GM12878 (cell line): ENCODE results near the gene WWTR1.

Source experiments
- BRCA1 ChIP-seq: IDR thresholded peaks from 2 replicates; pipeline ENCODE4 v1.6.1; 2011; ENCODE audit warnings: low read depth, low read length, improper control_type of control experiment
- CBFB ChIP-seq: IDR thresholded peaks from 2 replicates; pipeline ENCODE4 v1.6.1; 2016; ENCODE audit warnings: antibody characterized with exemption, low read depth
- GATAD2B ChIP-seq: fragments of 450-650 bp; conservative IDR thresholded peaks from 2 replicates; pipeline ENCODE4 v1.6.1; 2017; ENCODE audit warnings: low read depth, mild to moderate bottlenecking, moderate library complexity
- POLR2A ChIP-seq: IDR thresholded peaks from 2 replicates; pipeline ENCODE4 v1.6.1; 2011; ENCODE audit warnings: low read depth, mild to moderate bottlenecking, low read length
- POLR2AphosphoS5 ChIP-seq: IDR thresholded peaks from 2 replicates; pipeline ENCODE4 v1.6.1; 2011; ENCODE audit warnings: mild to moderate bottlenecking, low read length, inconsistent platforms
- RAD51 ChIP-seq: fragments of 450-650 bp; IDR thresholded peaks from 2 replicates; pipeline ENCODE4 v1.6.1; 2016; ENCODE audit warnings: moderate library complexity, mild to moderate bottlenecking, inconsistent platforms
- RBBP5 ChIP-seq: fragments of 200-600 bp; sonication (generic); conservative IDR thresholded peaks from 2 replicates; pipeline ENCODE4 v1.6.1; 2016
- SMARCA5 ChIP-seq: fragments of 450-650 bp; IDR thresholded peaks from 2 replicates; pipeline ENCODE4 v1.6.1; 2017; ENCODE audit warnings: mild to moderate bottlenecking
- TF ChIP-seq, protein P1 (sequence below): IDR thresholded peaks from 2 replicates; pipeline ENCODE4 v1.6.1; 2012; ENCODE audit warnings: mild to moderate bottlenecking, low read depth, low read length
- TF ChIP-seq, protein P2 (sequence below): fragments of 450-650 bp; formaldehyde crosslinking; IDR thresholded peaks from 2 replicates; pipeline ENCODE4 v1.4.0; 2020; ENCODE audit warnings: mild to moderate bottlenecking, moderate library complexity
- TF ChIP-seq, protein P3 (sequence below), 3 experiments: IDR thresholded peaks in 2 of 3; conservative IDR thresholded peaks in 1 of 3; 2 replicates each; pipeline ENCODE4 v1.5.1; 2011; ENCODE audit warnings: low read depth in 3 of 3, low read length in 3 of 3, mild to moderate bottlenecking in 3 of 3, control low read depth in 2 of 3, moderate library complexity in 2 of 3, inconsistent platforms in 1 of 3, mixed read lengths in 1 of 3; ENCODE audit not compliant: control insufficient read depth in 2 of 3, insufficient read depth in 1 of 3; ENCODE audit errors: extremely low read depth in 1 of 3

DNA sequence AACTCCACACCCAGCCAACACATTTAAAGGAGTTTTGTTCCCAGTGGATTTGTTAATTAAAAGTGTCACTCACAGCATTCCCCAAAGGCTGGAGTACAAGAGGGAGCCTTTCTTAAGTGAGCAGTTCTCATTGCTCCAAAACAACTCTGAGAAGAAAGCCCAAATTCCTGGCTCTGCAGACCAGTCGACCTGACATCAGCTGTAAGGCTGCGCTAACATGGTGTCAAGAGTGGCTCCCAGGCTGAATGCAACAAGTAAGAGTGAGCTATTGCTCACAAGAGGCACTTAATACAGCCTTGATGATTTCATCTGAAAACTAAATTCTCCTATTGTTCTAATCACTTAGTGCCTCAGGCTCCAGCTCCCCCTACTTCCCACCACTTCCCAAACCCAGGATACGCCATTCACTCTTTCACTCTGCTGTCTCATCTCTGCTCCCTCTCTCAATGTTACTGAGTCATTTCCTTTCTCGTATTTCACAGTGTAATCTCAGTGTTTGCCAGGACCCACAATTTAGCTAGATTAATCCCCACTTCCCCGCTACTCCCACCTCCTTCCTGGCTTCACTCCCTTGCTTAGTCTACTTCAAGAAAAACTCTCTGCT, 81.8 kb downstream of the WWTR1 start:
- TF ChIP-seq BRCA1 (no peak), RAD51 (no peak), CBFB (no peak), POLR2A (no peak), RBBP5 (no peak), GATAD2B (no peak), SMARCA5 (no peak), POLR2AphosphoS5 (no peak)
- TF ChIP-seq, protein P1, sequence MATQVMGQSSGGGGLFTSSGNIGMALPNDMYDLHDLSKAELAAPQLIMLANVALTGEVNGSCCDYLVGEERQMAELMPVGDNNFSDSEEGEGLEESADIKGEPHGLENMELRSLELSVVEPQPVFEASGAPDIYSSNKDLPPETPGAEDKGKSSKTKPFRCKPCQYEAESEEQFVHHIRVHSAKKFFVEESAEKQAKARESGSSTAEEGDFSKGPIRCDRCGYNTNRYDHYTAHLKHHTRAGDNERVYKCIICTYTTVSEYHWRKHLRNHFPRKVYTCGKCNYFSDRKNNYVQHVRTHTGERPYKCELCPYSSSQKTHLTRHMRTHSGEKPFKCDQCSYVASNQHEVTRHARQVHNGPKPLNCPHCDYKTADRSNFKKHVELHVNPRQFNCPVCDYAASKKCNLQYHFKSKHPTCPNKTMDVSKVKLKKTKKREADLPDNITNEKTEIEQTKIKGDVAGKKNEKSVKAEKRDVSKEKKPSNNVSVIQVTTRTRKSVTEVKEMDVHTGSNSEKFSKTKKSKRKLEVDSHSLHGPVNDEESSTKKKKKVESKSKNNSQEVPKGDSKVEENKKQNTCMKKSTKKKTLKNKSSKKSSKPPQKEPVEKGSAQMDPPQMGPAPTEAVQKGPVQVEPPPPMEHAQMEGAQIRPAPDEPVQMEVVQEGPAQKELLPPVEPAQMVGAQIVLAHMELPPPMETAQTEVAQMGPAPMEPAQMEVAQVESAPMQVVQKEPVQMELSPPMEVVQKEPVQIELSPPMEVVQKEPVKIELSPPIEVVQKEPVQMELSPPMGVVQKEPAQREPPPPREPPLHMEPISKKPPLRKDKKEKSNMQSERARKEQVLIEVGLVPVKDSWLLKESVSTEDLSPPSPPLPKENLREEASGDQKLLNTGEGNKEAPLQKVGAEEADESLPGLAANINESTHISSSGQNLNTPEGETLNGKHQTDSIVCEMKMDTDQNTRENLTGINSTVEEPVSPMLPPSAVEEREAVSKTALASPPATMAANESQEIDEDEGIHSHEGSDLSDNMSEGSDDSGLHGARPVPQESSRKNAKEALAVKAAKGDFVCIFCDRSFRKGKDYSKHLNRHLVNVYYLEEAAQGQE: no peak
- TF ChIP-seq, protein P2, sequence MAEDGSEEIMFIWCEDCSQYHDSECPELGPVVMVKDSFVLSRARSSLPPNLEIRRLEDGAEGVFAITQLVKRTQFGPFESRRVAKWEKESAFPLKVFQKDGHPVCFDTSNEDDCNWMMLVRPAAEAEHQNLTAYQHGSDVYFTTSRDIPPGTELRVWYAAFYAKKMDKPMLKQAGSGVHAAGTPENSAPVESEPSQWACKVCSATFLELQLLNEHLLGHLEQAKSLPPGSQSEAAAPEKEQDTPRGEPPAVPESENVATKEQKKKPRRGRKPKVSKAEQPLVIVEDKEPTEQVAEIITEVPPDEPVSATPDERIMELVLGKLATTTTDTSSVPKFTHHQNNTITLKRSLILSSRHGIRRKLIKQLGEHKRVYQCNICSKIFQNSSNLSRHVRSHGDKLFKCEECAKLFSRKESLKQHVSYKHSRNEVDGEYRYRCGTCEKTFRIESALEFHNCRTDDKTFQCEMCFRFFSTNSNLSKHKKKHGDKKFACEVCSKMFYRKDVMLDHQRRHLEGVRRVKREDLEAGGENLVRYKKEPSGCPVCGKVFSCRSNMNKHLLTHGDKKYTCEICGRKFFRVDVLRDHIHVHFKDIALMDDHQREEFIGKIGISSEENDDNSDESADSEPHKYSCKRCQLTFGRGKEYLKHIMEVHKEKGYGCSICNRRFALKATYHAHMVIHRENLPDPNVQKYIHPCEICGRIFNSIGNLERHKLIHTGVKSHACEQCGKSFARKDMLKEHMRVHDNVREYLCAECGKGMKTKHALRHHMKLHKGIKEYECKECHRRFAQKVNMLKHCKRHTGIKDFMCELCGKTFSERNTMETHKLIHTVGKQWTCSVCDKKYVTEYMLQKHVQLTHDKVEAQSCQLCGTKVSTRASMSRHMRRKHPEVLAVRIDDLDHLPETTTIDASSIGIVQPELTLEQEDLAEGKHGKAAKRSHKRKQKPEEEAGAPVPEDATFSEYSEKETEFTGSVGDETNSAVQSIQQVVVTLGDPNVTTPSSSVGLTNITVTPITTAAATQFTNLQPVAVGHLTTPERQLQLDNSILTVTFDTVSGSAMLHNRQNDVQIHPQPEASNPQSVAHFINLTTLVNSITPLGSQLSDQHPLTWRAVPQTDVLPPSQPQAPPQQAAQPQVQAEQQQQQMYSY (CRISPR knock-in tag): no peak
- TF ChIP-seq, protein P3, sequence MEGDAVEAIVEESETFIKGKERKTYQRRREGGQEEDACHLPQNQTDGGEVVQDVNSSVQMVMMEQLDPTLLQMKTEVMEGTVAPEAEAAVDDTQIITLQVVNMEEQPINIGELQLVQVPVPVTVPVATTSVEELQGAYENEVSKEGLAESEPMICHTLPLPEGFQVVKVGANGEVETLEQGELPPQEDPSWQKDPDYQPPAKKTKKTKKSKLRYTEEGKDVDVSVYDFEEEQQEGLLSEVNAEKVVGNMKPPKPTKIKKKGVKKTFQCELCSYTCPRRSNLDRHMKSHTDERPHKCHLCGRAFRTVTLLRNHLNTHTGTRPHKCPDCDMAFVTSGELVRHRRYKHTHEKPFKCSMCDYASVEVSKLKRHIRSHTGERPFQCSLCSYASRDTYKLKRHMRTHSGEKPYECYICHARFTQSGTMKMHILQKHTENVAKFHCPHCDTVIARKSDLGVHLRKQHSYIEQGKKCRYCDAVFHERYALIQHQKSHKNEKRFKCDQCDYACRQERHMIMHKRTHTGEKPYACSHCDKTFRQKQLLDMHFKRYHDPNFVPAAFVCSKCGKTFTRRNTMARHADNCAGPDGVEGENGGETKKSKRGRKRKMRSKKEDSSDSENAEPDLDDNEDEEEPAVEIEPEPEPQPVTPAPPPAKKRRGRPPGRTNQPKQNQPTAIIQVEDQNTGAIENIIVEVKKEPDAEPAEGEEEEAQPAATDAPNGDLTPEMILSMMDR (IDR thresholded peaks at IDR 0.05 in 2 of 3, conservative IDR thresholded peaks at IDR 0.05 in 1 of 3; ENCODE audit: control insufficient read depth in 2 of 3, extremely low read depth in 1 of 3, insufficient read depth in 1 of 3, low read depth in 3 of 3, low read length in 3 of 3): no peak
